NCI-H748 treated with DMSO at 0.1 percent for 48 hours (cell line): ENCODE results near the gene CALY.
"Not testable (repeated sequence)": the region's sequence is repeated elsewhere in the genome, so short reads cannot be mapped to it uniquely, and the experiment has no call there.

ENCODE experiments used
- DNase-seq: peaks from one replicate; lab custom pipeline; 2025; lab: John Stamatoyannopoulos, UW

The CALY gene

GRCh38 chr10:133336577-133337369 is at the start of gene CALY:
CALY (minus strand) TSS chr10:133336896; CDS start chr10:133328989, 7,907 bp downstream.
- DNase-seq: no peak

- DNase-seq: no peak
Measured at GRCh38 chr10:133385214-133385613, 48.5 kb upstream of the CALY start.

- DNase-seq: no peak
Measured at GRCh38 chr10:133384071-133384470, 47.4 kb upstream of the CALY start.

- no peak for DNase-seq
Measured at GRCh38 chr10:133383551-133383950, 46.9 kb upstream of the CALY start.

- no peak for DNase-seq
Measured at GRCh38 chr10:133381036-133381435, 44.3 kb upstream of the CALY start.

GRCh38 chr10:133379801-133380666 is 43.3 kb upstream of the CALY start:
- DNase-seq: no peak

GRCh38 chr10:133379152-133379800 is 42.6 kb upstream of the CALY start, which contains the start of gene PAOX:
PAOX (plus strand) TSS chr10:133379262; CDS start chr10:133379317, 55 bp downstream.
- DNase-seq: peak; percentile 7

- DNase-seq: no peak
Measured at GRCh38 chr10:133378251-133379096, 41.8 kb upstream of the CALY start.

GRCh38 chr10:133377818-133378250 is 41.1 kb upstream of the CALY start:
- no peak for DNase-seq

- DNase-seq: no peak
Measured at GRCh38 chr10:133377025-133377817, 40.5 kb upstream of the CALY start.

- not testable (repeated sequence) for DNase-seq
Measured at GRCh38 chr10:133376183-133376582, 39.5 kb upstream of the CALY start.

- no peak for DNase-seq
Measured at GRCh38 chr10:133375357-133376115, 38.8 kb upstream of the CALY start.

- peak; percentile 71 for DNase-seq
Measured at GRCh38 chr10:133373174-133374090, 36.7 kb upstream of the CALY start, which contains the start of gene ECHS1. ECHS1 (minus strand) TSS chr10:133373354; CDS start chr10:133373333, 21 bp downstream.

GRCh38 chr10:133372507-133372906 is 35.8 kb upstream of the CALY start:
- no peak for DNase-seq

GRCh38 chr10:133370030-133370786 is 33.5 kb upstream of the CALY start:
- DNase-seq: no peak

- DNase-seq: no peak
Measured at GRCh38 chr10:133368153-133368552, 31.5 kb upstream of the CALY start.

GRCh38 chr10:133367461-133367860 is 30.8 kb upstream of the CALY start:
- DNase-seq: not testable (repeated sequence)

GRCh38 chr10:133366751-133367150 is 30.1 kb upstream of the CALY start:
- no peak for DNase-seq
